Loucy (cell line): ENCODE data around the gene SND1.

Source experiments
- H2AFZ ChIP-seq: fragments of 200-600 bp; sonication (generic); 2 replicates; pipeline ENCODE4 v1.6.0; 2016; ENCODE audit warnings: antibody characterized with exemption, mild to moderate bottlenecking, low read length, moderate library complexity
- H3F3A ChIP-seq: fragments of 200-600 bp; 2 replicates; pipeline ENCODE4 v1.6.0; 2016; ENCODE audit warnings: antibody characterized with exemption, low read depth, mild to moderate bottlenecking
- H3K27me3 ChIP-seq: fragments of 200-600 bp; sonication (generic); 2 replicates; pipeline ENCODE4 v1.6.1; 2014; ENCODE audit warnings: low read length, mild to moderate bottlenecking; ENCODE audit not compliant: insufficient read depth, poor library complexity, severe bottlenecking
- H3K36me3 ChIP-seq: fragments of 200-600 bp; sonication (generic); 2 replicates; pipeline ENCODE4 v1.6.1; 2016; ENCODE audit warnings: low read length; ENCODE audit not compliant: insufficient read depth
- H3K4me1 ChIP-seq: fragments of 200-600 bp; sonication (generic); 2 replicates; pipeline ENCODE4 v1.5.1; 2014; ENCODE audit warnings: low read length, mild to moderate bottlenecking; ENCODE audit not compliant: insufficient read depth, poor library complexity, severe bottlenecking
- H3K4me2 ChIP-seq: fragments of 200-600 bp; sonication (generic); 2 replicates; pipeline ENCODE4 v1.6.0; 2014; ENCODE audit warnings: antibody characterized with exemption, low read length, low read depth, mild to moderate bottlenecking; ENCODE audit not compliant: poor library complexity, severe bottlenecking
- H3K4me3 ChIP-seq: fragments of 200-600 bp; sonication (generic); 2 replicates; pipeline ENCODE4 v1.5.1; 2014; ENCODE audit warnings: low read length, mild to moderate bottlenecking, mixed read lengths; ENCODE audit not compliant: poor library complexity, severe bottlenecking
- H3K79me2 ChIP-seq: fragments of 200-600 bp; sonication (generic); 2 replicates; pipeline ENCODE4 v1.6.1; 2014; ENCODE audit warnings: low read length; ENCODE audit not compliant: insufficient read depth
- H3K9ac ChIP-seq: fragments of 200-600 bp; sonication (generic); 2 replicates; pipeline ENCODE4 v1.6.0; 2014; ENCODE audit warnings: mild to moderate bottlenecking, low read depth, low read length, moderate library complexity; ENCODE audit not compliant: poor library complexity, severe bottlenecking
- H3K9me2 ChIP-seq: fragments of 200-600 bp; sonication (generic); replicated peaks from 2 replicates; pipeline ENCODE4 v1.6.1; 2016; ENCODE audit warnings: low read depth, low read length, mixed read lengths
- H3K9me3 ChIP-seq: fragments of 200-600 bp; sonication (generic); 2 replicates; pipeline ENCODE4 v1.6.1; 2014; ENCODE audit warnings: mild to moderate bottlenecking, antibody characterized with exemption, low read length, low read depth; ENCODE audit not compliant: insufficient read depth
- H4K20me1 ChIP-seq: fragments of 200-600 bp; sonication (generic); 2 replicates; pipeline ENCODE4 v1.6.0; 2014; ENCODE audit warnings: antibody characterized with exemption, low read length, mild to moderate bottlenecking; ENCODE audit not compliant: insufficient read depth, poor library complexity, severe bottlenecking
- EZH2phosphoT487 ChIP-seq: fragments of 200-600 bp; IDR thresholded peaks from 2 replicates; pipeline ENCODE4 v1.6.1; 2018; ENCODE audit warnings: antibody characterized with exemption, mild to moderate bottlenecking, moderate library complexity, borderline replicate concordance
- TF ChIP-seq, protein P1 (sequence below): fragments of 200-600 bp; sonication (generic); conservative IDR thresholded peaks from 2 replicates; pipeline ENCODE4 v1.5.1; 2014; ENCODE audit warnings: mild to moderate bottlenecking, antibody characterized with exemption, low read length

SND1 gene

DNA sequence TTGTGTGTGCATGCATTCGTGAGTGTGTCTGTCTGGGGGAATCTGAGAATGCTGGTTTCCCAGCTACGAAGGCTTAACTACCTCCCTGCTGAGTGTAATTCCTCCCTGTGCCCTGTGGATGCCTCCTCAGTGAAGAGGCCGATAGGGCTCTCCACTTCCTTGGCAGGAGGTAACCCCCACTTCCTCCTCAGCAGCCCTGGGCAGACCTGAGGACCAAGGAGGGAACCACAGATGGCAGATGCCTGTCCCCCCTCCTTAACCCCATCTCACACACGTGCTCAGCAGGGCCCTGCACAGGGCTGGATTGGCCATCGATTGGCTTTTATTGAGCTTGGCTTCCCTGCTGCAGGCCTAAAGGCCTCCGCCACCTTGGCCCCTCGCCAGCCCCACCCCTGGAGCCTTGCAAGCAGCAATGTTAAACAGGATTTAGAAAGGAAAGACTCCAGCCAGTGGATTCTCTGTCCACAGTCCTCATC is 424.8 kb downstream of the SND1 start:
- Histone ChIP-seq H3K9ac (no peak overlapping the region), H3K27me3 (no peaks in the 10 kb centered on the region), H3K9me3 (no peaks in the 10 kb centered on the region), H3K4me2 (no peak overlapping the region), H3K4me1 (no peaks in the 10 kb centered on the region), H3F3A (no peaks in the 10 kb centered on the region), H3K9me2 (no peaks in the 10 kb centered on the region), H2AFZ (no peak overlapping the region), H3K79me2 (no peaks in the 10 kb centered on the region), H3K4me3 (no peak overlapping the region), H3K36me3 (peaks cover 56% of the 10 kb centered on the region; the same call in 1 of the 2 replicates), H4K20me1 (no peaks in the 10 kb centered on the region)
- TF ChIP-seq, protein P1, sequence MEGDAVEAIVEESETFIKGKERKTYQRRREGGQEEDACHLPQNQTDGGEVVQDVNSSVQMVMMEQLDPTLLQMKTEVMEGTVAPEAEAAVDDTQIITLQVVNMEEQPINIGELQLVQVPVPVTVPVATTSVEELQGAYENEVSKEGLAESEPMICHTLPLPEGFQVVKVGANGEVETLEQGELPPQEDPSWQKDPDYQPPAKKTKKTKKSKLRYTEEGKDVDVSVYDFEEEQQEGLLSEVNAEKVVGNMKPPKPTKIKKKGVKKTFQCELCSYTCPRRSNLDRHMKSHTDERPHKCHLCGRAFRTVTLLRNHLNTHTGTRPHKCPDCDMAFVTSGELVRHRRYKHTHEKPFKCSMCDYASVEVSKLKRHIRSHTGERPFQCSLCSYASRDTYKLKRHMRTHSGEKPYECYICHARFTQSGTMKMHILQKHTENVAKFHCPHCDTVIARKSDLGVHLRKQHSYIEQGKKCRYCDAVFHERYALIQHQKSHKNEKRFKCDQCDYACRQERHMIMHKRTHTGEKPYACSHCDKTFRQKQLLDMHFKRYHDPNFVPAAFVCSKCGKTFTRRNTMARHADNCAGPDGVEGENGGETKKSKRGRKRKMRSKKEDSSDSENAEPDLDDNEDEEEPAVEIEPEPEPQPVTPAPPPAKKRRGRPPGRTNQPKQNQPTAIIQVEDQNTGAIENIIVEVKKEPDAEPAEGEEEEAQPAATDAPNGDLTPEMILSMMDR, result no peak
- TF ChIP-seq EZH2phosphoT487, result no peak

DNA sequence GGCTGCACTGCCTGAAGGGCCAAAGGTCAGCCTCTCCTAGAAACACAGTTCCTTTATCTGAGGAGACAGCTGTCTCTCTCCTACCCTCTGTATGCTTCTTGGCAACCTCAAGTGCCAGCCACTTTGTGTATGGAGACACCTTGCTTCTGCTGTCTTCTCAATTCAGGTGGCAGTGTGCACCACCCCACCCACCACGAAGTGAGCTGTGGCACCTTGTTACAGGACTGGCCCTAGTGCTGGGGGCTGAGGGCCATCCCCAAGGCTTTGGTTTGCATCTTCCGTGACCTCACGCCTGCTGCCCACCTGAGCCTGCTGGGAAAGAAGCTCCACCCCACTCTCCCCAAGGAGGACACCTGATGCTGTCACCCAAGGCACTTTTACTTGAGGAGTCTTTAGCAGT is 426.3 kb downstream of the SND1 start:
- H3K9ac ChIP-seq, result no peak overlapping the region
- H3K36me3 ChIP-seq, result peaks cover 67% of the 10 kb centered on the region; the same call in 1 of the 2 replicates
- H3K9me3 ChIP-seq, result no peaks in the 10 kb centered on the region
- H3K27me3 ChIP-seq, result no peaks in the 10 kb centered on the region
- H3K9me2 ChIP-seq, result no peaks in the 10 kb centered on the region
- no peak overlapping the region for H3K4me3 ChIP-seq
- H3K79me2 ChIP-seq, result no peaks in the 10 kb centered on the region
- no peak overlapping the region for H2AFZ ChIP-seq
- no peak overlapping the region for H3K4me2 ChIP-seq
- H4K20me1 ChIP-seq, result no peaks in the 10 kb centered on the region
- TF ChIP-seq, protein P1, result no peak
- TF ChIP-seq EZH2phosphoT487, result no peak
- H3F3A ChIP-seq, result no peaks in the 10 kb centered on the region
- H3K4me1 ChIP-seq, result no peaks in the 10 kb centered on the region

DNA sequence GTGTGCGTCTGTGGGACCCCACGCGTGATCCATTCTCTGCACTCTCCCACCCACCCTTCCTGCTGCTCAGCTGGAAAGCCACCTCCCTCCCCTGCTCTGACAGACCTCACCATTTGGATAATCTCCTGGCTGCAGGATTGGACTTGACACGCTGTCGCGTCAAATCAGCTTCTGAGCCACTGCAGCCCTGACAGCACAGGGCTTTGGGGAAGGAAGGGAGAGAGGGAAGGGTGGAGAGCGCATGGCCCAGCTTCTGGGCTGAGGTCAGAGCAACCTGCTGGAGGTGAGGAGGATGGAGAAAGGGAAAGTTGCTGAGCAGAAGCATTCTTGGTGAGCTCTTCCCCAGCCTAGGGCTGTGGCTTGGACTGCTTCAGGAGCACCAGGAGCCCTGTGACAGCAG is 428.2 kb downstream of the SND1 start:
- Histone ChIP-seq H3F3A (no peaks in the 10 kb centered on the region), H3K36me3 (peaks cover 74% of the 10 kb centered on the region; the same call in 1 of the 2 replicates), H3K9me3 (no peaks in the 10 kb centered on the region), H3K4me1 (no peaks in the 10 kb centered on the region), H2AFZ (no peak overlapping the region), H3K79me2 (no peaks in the 10 kb centered on the region), H3K9ac (no peak overlapping the region), H3K4me3 (no peak overlapping the region), H3K4me2 (no peak overlapping the region), H3K27me3 (no peaks in the 10 kb centered on the region), H3K9me2 (no peaks in the 10 kb centered on the region), H4K20me1 (no peaks in the 10 kb centered on the region)
- TF ChIP-seq EZH2phosphoT487, result no peak
- TF ChIP-seq, protein P1, result no peak
